Activated CD4-positive, CD25-positive, alpha-beta regulatory T cell (primary cell): ENCODE data around the gene NPC2.

ENCODE experiments used
- DNase-seq, 4 experiments: peaks; one replicate each; lab custom pipeline; 2025; lab: John Stamatoyannopoulos, UW

The NPC2 gene

GRCh38 chr14:74503291-74503937, 10.3 kb upstream of the NPC2 start:
- no peak for DNase-seq

- no peak for DNase-seq
These were observed 9.3 kb upstream of the NPC2 start for GRCh38 chr14:74502236-74503019.

- DNase-seq = no peak
These were observed 8.6 kb upstream of the NPC2 start for GRCh38 chr14:74501691-74502090.

GRCh38 chr14:74501135-74501614, 8.1 kb upstream of the NPC2 start:
- DNase-seq = no peak

GRCh38 chr14:74500417-74501134, 7.5 kb upstream of the NPC2 start:
- no peak for DNase-seq

GRCh38 chr14:74495356-74495755, 2.3 kb upstream of the NPC2 start:
- DNase-seq = no peak

GRCh38 chr14:74493343-74494261, 497 bp upstream of the NPC2 start, which contains the start of gene ISCA2:
Gene ISCA2 (plus strand): TSS chr14:74493765. CDS start chr14:74493775, 10 bp downstream.
- peak; percentile 99 to 100 (median 99) for DNase-seq

- DNase-seq = no peak
These were observed 939 bp downstream of the NPC2 start for GRCh38 chr14:74491956-74492775.

- no peak for DNase-seq
These were observed 2.6 kb downstream of the NPC2 start for GRCh38 chr14:74490486-74490885.

GRCh38 chr14:74488786-74489397, 4.2 kb downstream of the NPC2 start:
- DNase-seq = no peak

GRCh38 chr14:74486164-74486563, 6.9 kb downstream of the NPC2 start:
- no peak for DNase-seq

- DNase-seq = no peak
These were observed 9.8 kb downstream of the NPC2 start for GRCh38 chr14:74483321-74483720.

GRCh38 chr14:74482571-74482970, 10.5 kb downstream of the NPC2 start:
- DNase-seq = no peak

GRCh38 chr14:74480046-74480445, 13.1 kb downstream of the NPC2 start:
- no peak for DNase-seq

- no peak for DNase-seq
These were observed 14.0 kb downstream of the NPC2 start for GRCh38 chr14:74478996-74479635.

GRCh38 chr14:74476607-74477006, 16.5 kb downstream of the NPC2 start:
- no peak for DNase-seq

- no peak for DNase-seq
These were observed 17.0 kb downstream of the NPC2 start for GRCh38 chr14:74476107-74476506.

GRCh38 chr14:74475678-74476077, 17.4 kb downstream of the NPC2 start:
- DNase-seq = no peak

- DNase-seq = no peak
These were observed 18.7 kb downstream of the NPC2 start for GRCh38 chr14:74474376-74474775.

- no peak for DNase-seq
These were observed 20.5 kb downstream of the NPC2 start for GRCh38 chr14:74472601-74473000.
